WTC11 (cell line): ENCODE measurements around the gene PABPC3.

Experiments
- ATF3 ChIP-seq: sonication (generic); formaldehyde crosslinking; conservative IDR thresholded peaks from 2 replicates; pipeline ENCODE4 v1.8.1; 2022; ENCODE audit warnings: mild to moderate bottlenecking, missing genetic modification reagents
- CBFB ChIP-seq: sonication (generic); formaldehyde crosslinking; IDR thresholded peaks from 2 replicates; pipeline ENCODE4 v1.8.1; 2022; ENCODE audit warnings: mild to moderate bottlenecking, low read depth, missing genetic modification reagents
- CREB1 ChIP-seq: sonication (generic); formaldehyde crosslinking; IDR thresholded peaks from 2 replicates; pipeline ENCODE4 v1.8.0; 2023; ENCODE audit warnings: mild to moderate bottlenecking, missing genetic modification reagents
- FOXK1 ChIP-seq: sonication (generic); formaldehyde crosslinking; IDR thresholded peaks from 2 replicates; pipeline ENCODE4 v1.8.0; 2022; ENCODE audit warnings: mild to moderate bottlenecking, moderate library complexity, missing genetic modification reagents
- MAX ChIP-seq: sonication (generic); formaldehyde crosslinking; IDR thresholded peaks from 2 replicates; pipeline ENCODE4 v1.8.0; 2022; ENCODE audit warnings: mild to moderate bottlenecking, missing genetic modification reagents
- NFATC4 ChIP-seq: fragments of 250-450 bp; sonication (Bioruptor Pico); IDR thresholded peaks from 2 replicates; pipeline ENCODE4 v1.9.0; 2021; ENCODE audit warnings: mild to moderate bottlenecking
- USF2 ChIP-seq: sonication (generic); formaldehyde crosslinking; IDR thresholded peaks from 2 replicates; pipeline ENCODE4 v1.8.1; 2023; ENCODE audit warnings: mild to moderate bottlenecking, missing genetic modification reagents, moderate library complexity
- ZNF317 ChIP-seq: sonication (generic); formaldehyde crosslinking; IDR thresholded peaks from 2 replicates; pipeline ENCODE4 v1.8.1; 2023; ENCODE audit warnings: low read depth, mild to moderate bottlenecking, moderate library complexity, missing genetic modification reagents, borderline replicate concordance
- ZNF416 ChIP-seq: fragments of 250-450 bp; sonication (Bioruptor Pico); IDR thresholded peaks from 2 replicates; pipeline ENCODE4 v1.9.0; 2021; ENCODE audit warnings: mild to moderate bottlenecking, inconsistent platforms
- TF ChIP-seq, protein P1 (sequence below): fragments of 200-600 bp; IDR thresholded peaks from 2 replicates; pipeline ENCODE4 v1.8.0; 2022; ENCODE audit warnings: antibody characterized with exemption
- TF ChIP-seq, protein P2 (sequence below): sonication (generic); formaldehyde crosslinking; IDR thresholded peaks from 2 replicates; pipeline ENCODE4 v1.8.1; 2023; ENCODE audit warnings: mild to moderate bottlenecking, missing genetic modification reagents

GRCh38 chr13:25117312-25117711, 21.4 kb downstream of the PABPC3 start:
- TF ChIP-seq, protein P1, sequence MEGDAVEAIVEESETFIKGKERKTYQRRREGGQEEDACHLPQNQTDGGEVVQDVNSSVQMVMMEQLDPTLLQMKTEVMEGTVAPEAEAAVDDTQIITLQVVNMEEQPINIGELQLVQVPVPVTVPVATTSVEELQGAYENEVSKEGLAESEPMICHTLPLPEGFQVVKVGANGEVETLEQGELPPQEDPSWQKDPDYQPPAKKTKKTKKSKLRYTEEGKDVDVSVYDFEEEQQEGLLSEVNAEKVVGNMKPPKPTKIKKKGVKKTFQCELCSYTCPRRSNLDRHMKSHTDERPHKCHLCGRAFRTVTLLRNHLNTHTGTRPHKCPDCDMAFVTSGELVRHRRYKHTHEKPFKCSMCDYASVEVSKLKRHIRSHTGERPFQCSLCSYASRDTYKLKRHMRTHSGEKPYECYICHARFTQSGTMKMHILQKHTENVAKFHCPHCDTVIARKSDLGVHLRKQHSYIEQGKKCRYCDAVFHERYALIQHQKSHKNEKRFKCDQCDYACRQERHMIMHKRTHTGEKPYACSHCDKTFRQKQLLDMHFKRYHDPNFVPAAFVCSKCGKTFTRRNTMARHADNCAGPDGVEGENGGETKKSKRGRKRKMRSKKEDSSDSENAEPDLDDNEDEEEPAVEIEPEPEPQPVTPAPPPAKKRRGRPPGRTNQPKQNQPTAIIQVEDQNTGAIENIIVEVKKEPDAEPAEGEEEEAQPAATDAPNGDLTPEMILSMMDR: no peak
- TF ChIP-seq ATF3: no peak
- TF ChIP-seq ZNF416 (CRISPR knock-in tag): no peak
- TF ChIP-seq ZNF317 (CRISPR knock-in tag): no peak
- TF ChIP-seq, protein P2, sequence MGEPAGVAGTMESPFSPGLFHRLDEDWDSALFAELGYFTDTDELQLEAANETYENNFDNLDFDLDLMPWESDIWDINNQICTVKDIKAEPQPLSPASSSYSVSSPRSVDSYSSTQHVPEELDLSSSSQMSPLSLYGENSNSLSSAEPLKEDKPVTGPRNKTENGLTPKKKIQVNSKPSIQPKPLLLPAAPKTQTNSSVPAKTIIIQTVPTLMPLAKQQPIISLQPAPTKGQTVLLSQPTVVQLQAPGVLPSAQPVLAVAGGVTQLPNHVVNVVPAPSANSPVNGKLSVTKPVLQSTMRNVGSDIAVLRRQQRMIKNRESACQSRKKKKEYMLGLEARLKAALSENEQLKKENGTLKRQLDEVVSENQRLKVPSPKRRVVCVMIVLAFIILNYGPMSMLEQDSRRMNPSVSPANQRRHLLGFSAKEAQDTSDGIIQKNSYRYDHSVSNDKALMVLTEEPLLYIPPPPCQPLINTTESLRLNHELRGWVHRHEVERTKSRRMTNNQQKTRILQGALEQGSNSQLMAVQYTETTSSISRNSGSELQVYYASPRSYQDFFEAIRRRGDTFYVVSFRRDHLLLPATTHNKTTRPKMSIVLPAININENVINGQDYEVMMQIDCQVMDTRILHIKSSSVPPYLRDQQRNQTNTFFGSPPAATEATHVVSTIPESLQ: no peak
- TF ChIP-seq MAX: no peak
- no peak for TF ChIP-seq NFATC4 (CRISPR knock-in tag)
- no peak for TF ChIP-seq USF2
- TF ChIP-seq CREB1 (CRISPR knock-in tag): no peak
- TF ChIP-seq CBFB (CRISPR knock-in tag): no peak
- TF ChIP-seq FOXK1 (CRISPR knock-in tag): no peak
